HEK293 (cell line): ENCODE results near the gene LRP1.

Experiments
- IKZF3 ChIP-seq: fragments of 450-650 bp; IDR thresholded peaks from 2 replicates; pipeline ENCODE4 v1.5.0; 2018; ENCODE audit warnings: missing biosample characterization, mild to moderate bottlenecking, missing genetic modification characterization, moderate library complexity
- KLF7 ChIP-seq: fragments of 450-650 bp; formaldehyde crosslinking; IDR thresholded peaks from 2 replicates; pipeline ENCODE4 v1.5.1; 2016; ENCODE audit warnings: missing biosample characterization, missing genetic modification characterization, borderline replicate concordance
- PRDM10 ChIP-seq: fragments of 450-650 bp; formaldehyde crosslinking; IDR thresholded peaks from 2 replicates; pipeline ENCODE4 v1.5.1; 2016; ENCODE audit warnings: missing biosample characterization, missing genetic modification characterization
- SP3 ChIP-seq: fragments of 450-650 bp; formaldehyde crosslinking; IDR thresholded peaks from 2 replicates; pipeline ENCODE4 v1.5.1; 2016; ENCODE audit warnings: missing biosample characterization, missing genetic modification characterization
- ZBTB10 ChIP-seq: fragments of 450-650 bp; formaldehyde crosslinking; IDR thresholded peaks from 2 replicates; pipeline ENCODE4 v1.5.1; 2016; ENCODE audit warnings: missing biosample characterization, missing genetic modification characterization
- ZBTB11 ChIP-seq: fragments of 450-650 bp; formaldehyde crosslinking; conservative IDR thresholded peaks from 2 replicates; pipeline ENCODE4 v1.5.1; 2016; ENCODE audit warnings: low read depth, missing biosample characterization, missing genetic modification characterization
- ZNF146 ChIP-seq: fragments of 450-650 bp; formaldehyde crosslinking; IDR thresholded peaks from 2 replicates; pipeline ENCODE4 v1.5.1; 2016; ENCODE audit warnings: missing biosample characterization, missing genetic modification characterization
- ZNF148 ChIP-seq: fragments of 450-650 bp; formaldehyde crosslinking; IDR thresholded peaks from 2 replicates; pipeline ENCODE4 v1.5.0; 2017; ENCODE audit warnings: missing biosample characterization, missing genetic modification characterization, borderline replicate concordance
- ZNF155 ChIP-seq: fragments of 450-650 bp; formaldehyde crosslinking; IDR thresholded peaks from 2 replicates; pipeline ENCODE4 v1.5.1; 2016; ENCODE audit warnings: missing biosample characterization, missing genetic modification characterization
- ZNF266 ChIP-seq: fragments of 450-650 bp; formaldehyde crosslinking; IDR thresholded peaks from 2 replicates; pipeline ENCODE4 v1.5.1; 2016; ENCODE audit warnings: missing biosample characterization, missing genetic modification characterization, low read depth
- ZNF280C ChIP-seq: fragments of 450-650 bp; formaldehyde crosslinking; IDR thresholded peaks from 2 replicates; pipeline ENCODE4 v1.5.1; 2016; ENCODE audit warnings: missing biosample characterization, missing genetic modification characterization
- ZNF324 ChIP-seq: fragments of 450-650 bp; formaldehyde crosslinking; IDR thresholded peaks from 2 replicates; pipeline ENCODE4 v1.5.1; 2016; ENCODE audit warnings: missing biosample characterization, missing genetic modification characterization
- ZNF449 ChIP-seq: fragments of 450-650 bp; formaldehyde crosslinking; IDR thresholded peaks from 2 replicates; pipeline ENCODE4 v1.5.1; 2017; ENCODE audit warnings: missing biosample characterization, mild to moderate bottlenecking, missing genetic modification characterization, moderate library complexity
- ZNF610 ChIP-seq: fragments of 450-650 bp; formaldehyde crosslinking; IDR thresholded peaks from 2 replicates; pipeline ENCODE4 v1.5.1; 2016; ENCODE audit warnings: missing biosample characterization, missing genetic modification characterization, borderline replicate concordance
- ZNF639 ChIP-seq: fragments of 450-650 bp; formaldehyde crosslinking; IDR thresholded peaks from 2 replicates; pipeline ENCODE4 v1.5.1; 2016; ENCODE audit warnings: missing biosample characterization, missing genetic modification characterization
- ZNF654 ChIP-seq: fragments of 450-650 bp; formaldehyde crosslinking; IDR thresholded peaks from 2 replicates; pipeline ENCODE4 v1.5.1; 2016; ENCODE audit warnings: low read depth, missing biosample characterization, missing genetic modification characterization
- ZNF785 ChIP-seq: fragments of 450-650 bp; formaldehyde crosslinking; IDR thresholded peaks from 2 replicates; pipeline ENCODE4 v1.5.1; 2016; ENCODE audit warnings: missing biosample characterization, missing genetic modification characterization
- ZSCAN4 ChIP-seq: fragments of 450-650 bp; formaldehyde crosslinking; IDR thresholded peaks from 2 replicates; pipeline ENCODE4 v1.5.1; 2017; ENCODE audit warnings: missing biosample characterization, missing genetic modification characterization

Gene LRP1

GRCh38 chr12:57238854-57239554 lies 110.7 kb downstream of the LRP1 start (continued):
- TF ChIP-seq SP3: peak; percentile 73; the same call in 1 of the 2 replicates
- TF ChIP-seq ZSCAN4 (tag by site-specific recombination): 0 out of 2 replicates have a peak, but pooled peaks have one; percentile 53
- TF ChIP-seq ZNF610 (tag by site-specific recombination): peak; percentile 74; the same call in 1 of the 2 replicates
- peak; percentile 95 for TF ChIP-seq IKZF3 (tag by site-specific recombination)
- no peak for TF ChIP-seq ZNF148 (tag by site-specific recombination)
- no peak for TF ChIP-seq ZNF155
- TF ChIP-seq ZNF639 (tag by site-specific recombination): peak; percentile 81; the same call in 1 of the 2 replicates
- peak; percentile 42 for TF ChIP-seq ZBTB10 (tag by site-specific recombination)
- 0 out of 2 replicates have a peak, but pooled peaks have one; percentile 24 for TF ChIP-seq ZBTB11 (tag by site-specific recombination)
- no peak for TF ChIP-seq ZNF280C (tag by site-specific recombination)
- TF ChIP-seq PRDM10 (tag by site-specific recombination): no peak
- TF ChIP-seq ZNF785 (tag by site-specific recombination): peak; percentile 22; the same call in 1 of the 2 replicates
- TF ChIP-seq ZNF266 (tag by site-specific recombination): no peak
- peak; percentile 54 for TF ChIP-seq ZNF654 (tag by site-specific recombination)
- peak; percentile 84; the same call in 1 of the 2 replicates for TF ChIP-seq ZNF324 (tag by site-specific recombination)
- TF ChIP-seq KLF7 (tag by site-specific recombination): peak; percentile 38; the same call in 1 of the 2 replicates
- 0 out of 2 replicates have a peak, but pooled peaks have one; percentile 6 for TF ChIP-seq ZNF146 (tag by site-specific recombination)
- peak; percentile 30; the same call in 1 of the 2 replicates for TF ChIP-seq ZNF449
